ENCODE results near the gene CYTIP.

The CYTIP gene

GRCh38 chr2:157486596-157487270 is 42.8 kb upstream of the CYTIP start:
- DNase-seq (ENCODE audit: low read depth) = no peak
- H3K4me3 ChIP-seq (ENCODE audit: low read depth, low read length) = no peak overlapping the region
- TF ChIP-seq MAX (IDR thresholded peaks at IDR 0.05; ENCODE audit: low read depth, low read length) (no peak), CTCF (IDR thresholded peaks at IDR 0.05; ENCODE audit: low read depth, low read length) (no peak), POLR2A (IDR thresholded peaks at IDR 0.05; ENCODE audit: extremely low read depth, insufficient read length) (no peak), MYC (IDR thresholded peaks at IDR 0.05; ENCODE audit: low read depth, low read length) (no peak)

- TF ChIP-seq MYC (IDR thresholded peaks at IDR 0.05; ENCODE audit: low read depth, low read length) (no peak), CTCF (IDR thresholded peaks at IDR 0.05; ENCODE audit: low read depth, low read length) (no peak)
- no peak for DNase-seq (ENCODE audit: low read depth)
- H3K4me3 ChIP-seq (ENCODE audit: low read depth, low read length) = no peak overlapping the region
These were observed 36.5 kb upstream of the CYTIP start for GRCh38 chr2:157480182-157480961.

GRCh38 chr2:157479081-157480027 is 35.5 kb upstream of the CYTIP start:
- no peak for DNase-seq (ENCODE audit: low read depth)
- TF ChIP-seq CTCF (IDR thresholded peaks at IDR 0.05; ENCODE audit: low read depth, low read length) = no peak
- TF ChIP-seq MYC (IDR thresholded peaks at IDR 0.05; ENCODE audit: low read depth, low read length) = no peak
- no peak for TF ChIP-seq MAX (IDR thresholded peaks at IDR 0.05; ENCODE audit: low read depth, low read length)
- TF ChIP-seq POLR2A (IDR thresholded peaks at IDR 0.05; ENCODE audit: extremely low read depth, insufficient read length) = no peak
- no peak overlapping the region for H3K4me3 ChIP-seq (ENCODE audit: low read depth, low read length)

GRCh38 chr2:157477919-157478318 is 34.0 kb upstream of the CYTIP start:
- no peak overlapping the region for H3K4me3 ChIP-seq (ENCODE audit: low read depth, low read length)
- DNase-seq (ENCODE audit: low read depth) = no peak
- TF ChIP-seq CTCF (IDR thresholded peaks at IDR 0.05; ENCODE audit: low read depth, low read length) (no peak), POLR2A (IDR thresholded peaks at IDR 0.05; ENCODE audit: extremely low read depth, insufficient read length) (no peak), MAX (IDR thresholded peaks at IDR 0.05; ENCODE audit: low read depth, low read length) (no peak), MYC (IDR thresholded peaks at IDR 0.05; ENCODE audit: low read depth, low read length) (no peak)

- DNase-seq (ENCODE audit: low read depth) = no peak
- TF ChIP-seq CTCF (IDR thresholded peaks at IDR 0.05; ENCODE audit: low read depth, low read length) = no peak
- no peak for TF ChIP-seq POLR2A (IDR thresholded peaks at IDR 0.05; ENCODE audit: extremely low read depth, insufficient read length)
- no peak for TF ChIP-seq MAX (IDR thresholded peaks at IDR 0.05; ENCODE audit: low read depth, low read length)
- TF ChIP-seq MYC (IDR thresholded peaks at IDR 0.05; ENCODE audit: low read depth, low read length) = no peak
- H3K4me3 ChIP-seq (ENCODE audit: low read depth, low read length) = no peak overlapping the region
These were observed 33.2 kb upstream of the CYTIP start for GRCh38 chr2:157476953-157477709.
